MV-4-11 (cell line): ENCODE data around the gene DIAPH1.

Experiments used
- DNase-seq: peaks from one replicate; lab custom pipeline; 2025; lab: John Stamatoyannopoulos, UW

Gene DIAPH1

DNA sequence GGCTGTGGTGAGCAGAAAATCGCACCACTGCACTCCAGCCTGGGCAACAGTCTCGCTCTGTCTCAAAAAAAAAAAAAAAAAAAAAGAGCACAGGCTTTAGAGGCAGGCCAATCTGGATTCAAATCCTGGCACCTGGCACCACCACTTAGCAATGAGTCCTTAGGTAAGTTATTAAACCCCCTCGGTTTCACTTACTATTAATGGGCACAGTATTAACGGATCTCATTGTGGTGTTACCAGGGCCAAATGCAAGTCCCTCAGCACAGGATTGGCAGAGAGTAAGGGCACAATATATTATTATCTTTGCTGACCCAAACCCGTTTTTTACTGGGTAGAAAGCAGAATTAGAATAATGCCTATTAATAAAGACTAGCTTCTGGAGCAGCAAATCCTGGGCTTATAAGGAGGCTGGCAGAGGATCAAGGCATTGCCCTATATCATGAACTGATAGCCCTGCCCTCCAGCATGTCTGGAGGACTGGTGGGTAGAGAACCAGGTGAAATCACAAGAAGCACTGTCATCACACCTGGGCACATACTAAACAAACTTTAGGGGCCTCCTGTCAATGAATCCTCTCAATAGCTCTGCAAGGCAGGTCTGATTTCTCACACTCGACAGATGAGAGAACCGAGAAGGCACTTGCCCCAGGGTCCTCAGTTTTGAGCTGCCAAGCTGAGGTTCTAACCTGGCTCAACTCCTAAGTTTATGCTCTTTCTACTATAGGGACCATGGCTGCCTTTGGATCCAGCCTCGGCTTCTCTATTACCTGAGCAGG, 112.2 kb downstream of the DIAPH1 start:
- no peak for DNase-seq

DNA sequence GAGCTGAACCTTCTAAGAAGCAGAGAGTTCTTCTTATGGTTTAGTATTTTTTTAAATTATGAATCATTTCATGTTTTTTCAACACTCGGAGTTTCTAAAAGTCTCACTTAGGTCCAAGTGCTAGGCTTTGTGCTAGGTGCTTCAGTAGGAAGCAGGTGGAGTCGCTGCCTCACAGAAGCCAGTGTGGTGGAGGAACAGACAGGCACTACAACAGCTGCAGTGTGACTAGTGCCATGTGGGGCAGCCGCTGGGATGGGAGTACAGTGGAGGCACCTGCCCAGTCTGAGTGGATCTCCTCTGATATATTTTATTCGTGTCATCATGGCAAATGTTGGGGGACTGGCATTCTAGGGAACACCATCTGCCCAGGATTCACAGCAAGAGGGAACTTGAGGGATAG, 114.6 kb downstream of the DIAPH1 start:
- no peak for DNase-seq

DNA sequence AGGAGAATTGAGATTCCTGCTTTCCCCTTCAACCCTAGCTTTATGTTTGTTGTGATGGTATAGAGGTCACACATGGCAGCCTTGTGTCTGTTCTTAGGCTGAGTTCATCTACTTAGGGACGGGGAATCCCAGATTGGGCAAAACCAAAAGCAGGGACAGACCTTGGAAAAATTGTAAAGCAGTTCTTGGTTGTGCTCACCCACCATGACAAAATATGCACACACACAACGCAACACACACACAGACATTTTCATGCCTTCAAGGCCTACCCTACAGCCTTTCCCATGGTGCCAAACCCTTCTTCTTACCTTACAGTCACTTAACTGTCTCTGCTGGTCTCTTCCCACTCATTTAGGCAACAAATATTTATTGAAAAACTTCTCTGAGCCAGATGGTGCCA, 115.1 kb downstream of the DIAPH1 start:
- DNase-seq = no peak

DNA sequence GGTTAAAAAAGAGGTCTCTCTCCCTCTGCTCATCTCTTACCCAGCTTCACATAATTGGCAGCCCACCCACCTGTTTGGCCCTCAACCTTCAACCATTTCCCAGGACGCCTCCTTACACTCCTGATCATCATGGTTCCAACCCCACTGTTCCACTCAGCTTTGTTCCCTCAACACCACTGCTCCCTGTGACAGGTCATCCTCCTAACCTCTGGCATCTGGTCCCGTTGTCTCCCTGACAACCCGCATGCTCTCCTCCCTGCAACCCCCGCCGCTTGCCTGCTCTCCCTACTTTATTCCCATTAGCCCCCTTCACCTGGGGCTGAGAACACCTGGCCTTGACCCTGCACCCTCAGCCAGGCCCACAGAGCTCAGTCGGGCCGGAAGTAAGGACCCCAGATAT, 117.0 kb downstream of the DIAPH1 start:
- DNase-seq = no peak

DNA sequence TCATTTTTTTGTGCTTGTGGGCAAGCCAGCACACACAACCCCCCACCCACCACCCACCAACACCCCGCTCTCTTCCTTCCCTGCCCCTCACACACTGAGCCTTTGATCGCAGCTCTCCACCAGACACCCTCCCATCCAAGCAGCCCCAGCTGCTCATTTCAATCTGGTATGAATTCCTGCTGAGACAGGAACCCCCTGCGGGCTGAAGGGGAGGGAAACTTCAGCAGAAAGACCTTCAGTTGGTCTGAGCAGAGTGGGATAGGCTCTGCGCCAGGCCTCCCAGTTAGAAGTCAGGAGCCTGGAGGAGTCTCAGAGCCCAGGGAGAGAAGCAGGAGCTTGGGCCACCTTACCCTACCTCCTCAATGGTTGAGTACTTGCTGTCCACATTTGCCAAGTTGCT, 122.8 kb downstream of the DIAPH1 start:
- DNase-seq = no peak

DNA sequence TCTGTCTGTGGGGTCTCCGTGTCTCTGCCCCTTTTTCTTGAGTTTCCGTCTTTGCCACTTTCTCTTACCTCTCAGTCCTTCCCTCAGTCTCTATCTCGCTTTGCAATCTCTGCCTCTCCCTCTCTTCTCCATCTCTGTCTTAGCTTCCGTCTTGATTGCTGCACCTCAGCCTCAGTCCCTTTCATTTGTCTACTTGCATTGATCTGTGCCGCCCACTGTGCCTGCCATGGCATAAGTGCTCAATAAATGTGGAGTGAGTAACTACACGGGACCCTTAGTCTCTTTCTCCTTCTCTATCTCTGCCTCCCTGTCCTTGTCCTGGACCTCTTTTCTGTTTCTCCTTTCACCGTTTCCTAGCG, 123.4 kb downstream of the DIAPH1 start:
- DNase-seq = no peak

DNA sequence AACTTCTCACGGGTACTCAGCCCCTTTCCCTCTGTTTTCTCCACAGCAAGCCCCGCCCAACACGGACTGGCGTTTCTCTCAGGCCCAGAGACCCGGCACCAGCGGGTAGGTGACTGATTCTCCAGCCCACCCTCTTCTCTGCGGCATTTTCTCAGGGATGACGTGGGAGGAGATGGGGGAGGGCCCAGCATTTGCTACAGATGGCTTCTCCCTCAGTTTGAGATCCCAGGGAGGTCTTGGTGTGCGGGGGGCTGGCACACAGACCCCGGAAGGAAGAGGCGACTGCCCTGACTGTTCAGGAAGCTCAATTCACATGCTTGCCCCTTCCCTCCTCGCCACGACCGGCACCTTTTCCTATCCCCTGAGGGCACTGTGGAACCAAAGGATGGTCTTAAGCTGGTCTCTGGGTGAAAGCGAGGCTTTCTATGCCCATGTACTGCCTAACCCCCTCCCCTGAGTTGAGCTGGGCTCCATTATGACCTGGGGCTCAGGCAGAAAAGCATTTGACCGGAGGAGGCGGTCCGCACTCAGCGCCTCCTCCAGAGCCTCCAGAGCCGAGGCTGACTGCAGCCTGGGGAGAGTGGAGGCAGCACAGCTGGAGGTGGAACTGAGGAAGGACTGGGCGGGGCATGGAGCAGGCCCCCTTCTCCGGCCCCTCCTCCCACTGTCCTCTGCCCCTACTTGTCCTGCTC, 123.9 kb downstream of the DIAPH1 start:
- no peak for DNase-seq

DNA sequence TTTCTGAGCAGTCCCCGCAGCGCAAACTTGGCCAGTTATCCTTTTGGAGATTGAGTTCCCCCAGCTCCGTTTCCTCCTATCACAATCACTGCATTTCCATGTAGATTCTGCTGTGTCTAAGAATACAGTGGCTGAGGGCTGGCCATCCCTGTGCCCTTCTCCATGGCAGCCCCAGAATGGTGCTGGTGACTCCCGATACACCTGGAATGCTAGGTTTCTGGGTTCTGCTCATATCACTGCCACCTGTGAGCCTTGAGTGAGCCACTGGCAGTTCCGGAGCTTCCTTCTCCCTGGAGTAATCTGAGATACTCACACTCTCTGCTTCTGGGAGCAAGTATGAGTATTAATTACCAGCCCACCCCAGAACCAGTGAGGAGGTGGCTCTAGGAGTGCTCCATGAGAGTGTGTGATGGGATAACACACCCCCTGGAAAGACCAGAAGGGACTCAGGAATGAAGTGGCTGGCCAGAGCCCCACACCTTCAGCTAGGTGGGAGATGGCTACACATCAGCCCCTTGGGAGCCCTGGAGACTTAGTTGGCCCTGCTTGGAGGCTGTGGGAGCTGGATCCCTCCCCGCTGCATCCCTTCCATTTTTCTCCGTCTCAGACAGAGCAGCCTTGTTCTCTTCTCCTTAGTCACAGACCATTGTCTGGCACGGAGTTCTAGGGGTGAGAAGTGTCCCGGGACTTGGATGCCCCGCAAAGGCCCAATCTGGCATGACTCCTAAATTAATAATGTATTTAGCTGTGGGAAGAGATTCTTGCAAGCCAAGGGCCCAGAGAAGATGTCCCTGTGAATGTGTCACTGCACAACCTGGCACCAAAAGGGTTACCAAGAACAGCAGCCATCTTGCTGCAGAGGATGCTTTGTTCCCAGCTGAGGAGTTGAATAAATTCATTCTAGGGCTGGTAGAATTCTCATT, 125.0 kb downstream of the DIAPH1 start:
- DNase-seq = no peak

DNA sequence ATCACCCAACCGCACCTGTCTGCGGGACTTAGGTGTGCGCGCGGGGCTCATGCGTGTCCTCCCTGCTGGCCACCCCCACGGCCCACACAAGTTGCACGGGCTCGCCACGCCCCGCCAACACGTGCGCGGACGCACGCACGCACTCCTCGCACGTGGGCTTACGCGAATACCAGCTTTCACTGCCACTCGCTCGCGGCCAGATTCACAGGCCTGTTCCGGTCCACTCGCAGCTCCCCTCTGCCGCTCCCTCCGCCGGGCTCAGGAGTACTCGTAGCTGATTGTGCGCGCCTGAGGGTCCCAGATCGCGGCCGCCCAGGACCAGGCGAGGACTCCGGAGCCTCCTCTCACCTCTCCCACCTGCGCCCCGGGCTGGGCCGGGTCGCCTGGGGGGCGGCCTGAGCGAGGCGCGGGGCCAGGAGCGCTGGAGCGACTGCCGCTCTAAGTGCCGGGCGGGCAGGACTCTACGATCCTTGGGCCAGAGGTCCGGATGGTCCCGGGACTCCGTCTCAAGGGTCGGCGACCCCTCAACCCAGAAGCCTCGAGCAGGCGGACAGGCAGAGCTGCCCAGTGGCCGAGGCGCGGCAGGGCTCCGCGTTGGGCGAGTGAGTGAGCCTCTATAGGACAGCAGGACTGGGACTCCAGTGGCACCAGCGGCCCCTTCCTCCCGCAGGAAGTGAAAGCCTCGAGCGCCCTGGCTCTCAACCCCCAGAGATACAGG, 126.5 kb downstream of the DIAPH1 start:
- DNase-seq = no peak

DNA sequence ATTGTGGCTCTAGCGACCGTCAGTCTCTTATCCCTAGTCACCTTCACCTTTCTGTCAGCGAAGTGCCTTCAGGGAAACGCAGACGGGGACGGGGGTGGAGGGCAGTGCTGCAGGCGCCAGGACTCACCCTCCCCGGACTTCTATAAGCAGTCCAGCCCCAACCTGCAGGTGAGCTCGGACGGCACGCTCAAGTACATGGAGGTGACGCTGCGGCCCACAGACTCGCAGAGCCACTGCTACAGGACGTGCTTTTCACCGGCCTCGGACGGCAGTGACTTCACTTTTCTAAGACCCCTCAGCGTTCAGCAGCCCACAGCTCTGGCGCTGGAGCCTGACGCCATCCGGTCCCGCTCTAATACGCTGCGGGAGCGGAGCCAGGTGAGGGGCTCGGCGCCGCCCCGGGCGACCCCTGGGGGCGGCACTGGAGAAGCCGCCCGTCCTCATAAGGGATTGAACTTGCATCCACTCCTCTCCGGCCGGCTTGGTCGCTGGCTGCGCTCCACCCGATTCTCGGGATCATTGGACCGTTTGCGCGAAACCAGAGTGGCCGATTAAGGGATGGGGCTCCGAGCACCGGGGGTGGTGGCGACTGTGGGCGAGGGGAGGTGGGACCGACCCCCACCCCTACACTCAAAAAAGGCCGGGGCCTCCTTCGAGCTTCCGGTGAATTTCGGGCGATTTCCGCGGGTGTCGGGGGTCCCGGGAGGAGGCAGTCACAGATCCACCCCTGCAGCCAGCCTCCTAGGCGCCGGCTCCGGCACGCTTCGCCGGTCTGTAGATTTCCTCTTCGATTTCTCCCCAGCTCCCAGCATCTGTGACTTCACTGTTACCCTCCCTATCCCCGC, 127.3 kb downstream of the DIAPH1 start:
- DNase-seq = no peak

DNA sequence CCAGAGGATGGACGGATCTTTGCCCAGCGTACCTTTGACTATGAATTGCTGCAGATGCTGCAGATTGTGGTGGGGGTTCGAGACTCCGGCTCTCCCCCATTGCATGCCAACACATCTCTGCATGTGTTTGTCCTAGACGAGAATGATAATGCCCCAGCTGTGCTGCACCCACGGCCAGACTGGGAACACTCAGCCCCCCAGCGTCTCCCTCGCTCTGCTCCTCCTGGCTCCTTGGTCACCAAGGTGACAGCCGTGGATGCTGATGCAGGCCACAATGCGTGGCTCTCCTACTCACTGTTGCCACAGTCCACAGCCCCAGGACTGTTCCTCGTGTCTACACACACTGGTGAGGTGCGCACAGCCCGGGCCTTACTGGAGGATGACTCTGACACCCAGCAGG, 128.0 kb downstream of the DIAPH1 start:
- DNase-seq = no peak

DNA sequence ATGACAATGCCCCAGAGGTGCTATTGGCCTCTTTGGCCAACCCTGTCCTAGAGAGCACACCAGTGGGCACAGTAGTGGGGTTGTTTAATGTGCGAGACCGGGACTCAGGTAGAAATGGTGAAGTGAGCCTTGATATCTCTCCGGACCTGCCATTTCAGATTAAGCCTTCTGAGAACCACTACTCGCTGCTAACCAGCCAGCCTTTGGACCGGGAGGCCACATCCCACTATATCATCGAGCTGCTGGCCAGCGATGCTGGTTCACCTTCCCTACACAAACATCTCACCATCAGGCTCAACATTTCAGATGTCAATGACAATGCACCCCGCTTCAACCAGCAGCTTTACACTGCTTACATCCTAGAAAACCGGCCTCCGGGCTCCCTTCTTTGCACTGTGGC, 128.5 kb downstream of the DIAPH1 start:
- DNase-seq = no peak

DNA sequence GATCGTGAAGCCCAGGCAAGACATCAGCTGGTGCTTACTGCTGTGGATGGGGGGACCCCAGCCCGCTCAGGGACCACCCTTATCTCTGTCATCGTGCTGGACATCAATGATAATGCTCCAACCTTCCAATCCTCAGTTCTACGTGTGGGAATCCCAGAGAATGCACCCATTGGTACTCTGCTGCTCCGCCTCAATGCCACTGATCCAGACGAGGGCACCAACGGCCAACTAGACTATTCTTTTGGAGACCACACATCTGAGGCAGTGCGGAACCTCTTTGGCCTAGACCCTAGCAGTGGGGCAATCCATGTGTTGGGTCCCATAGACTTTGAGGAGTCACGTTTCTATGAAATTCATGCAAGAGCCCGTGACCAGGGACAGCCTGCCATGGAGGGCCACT, 129.0 kb downstream of the DIAPH1 start:
- no peak for DNase-seq

DNA sequence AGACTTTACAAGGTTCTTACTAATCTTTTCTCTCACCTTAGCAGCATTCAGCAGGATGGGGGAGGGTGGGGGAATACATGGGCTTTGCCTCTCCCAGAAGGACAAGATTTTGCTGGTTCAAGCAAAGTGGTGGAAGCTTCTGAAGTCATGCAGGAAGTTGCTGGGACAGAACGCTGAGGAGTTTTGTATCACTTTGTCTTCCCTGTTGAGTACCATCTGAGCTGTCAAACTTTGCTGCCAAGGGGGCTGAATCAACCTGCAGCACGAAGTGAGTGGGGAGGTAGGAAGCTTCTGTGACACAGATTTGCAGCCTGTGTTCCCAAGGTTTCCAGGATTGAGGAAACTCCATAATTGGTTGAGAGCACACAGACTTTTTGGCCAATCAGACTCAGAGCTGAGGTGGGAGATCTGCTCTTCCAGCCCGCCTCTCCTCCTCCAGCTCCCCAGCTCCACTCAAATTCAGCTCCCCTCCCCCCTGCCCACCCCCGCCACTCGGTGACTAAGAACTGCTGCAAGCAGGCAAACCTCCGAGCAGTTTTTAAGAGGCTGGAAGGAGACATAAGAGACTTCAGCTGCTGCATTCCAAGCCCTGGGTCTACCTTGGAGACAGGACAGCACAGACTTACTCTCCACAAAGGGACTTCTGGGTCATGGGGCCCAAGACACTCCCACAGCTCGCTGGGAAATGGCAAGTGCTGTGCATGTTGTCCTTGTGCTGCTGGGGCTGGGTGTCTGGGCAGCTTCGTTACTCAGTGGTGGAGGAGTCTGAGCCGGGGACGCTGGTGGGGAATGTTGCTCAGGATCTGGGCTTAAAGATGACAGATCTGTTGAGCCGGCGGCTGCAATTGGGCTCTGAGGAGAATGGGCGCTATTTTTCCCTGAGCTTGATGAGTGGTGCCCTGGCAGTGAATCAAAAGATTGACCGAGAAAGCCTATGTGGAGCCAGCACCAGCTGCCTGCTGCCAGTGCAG, 129.9 kb downstream of the DIAPH1 start, which contains the start of gene PCDHGC5:
TSS of gene PCDHGC5 (plus strand) at position 491 of the 971 bp plus-strand sequence. CDS start at position 651, 160 bp downstream.
- no peak for DNase-seq

DNA sequence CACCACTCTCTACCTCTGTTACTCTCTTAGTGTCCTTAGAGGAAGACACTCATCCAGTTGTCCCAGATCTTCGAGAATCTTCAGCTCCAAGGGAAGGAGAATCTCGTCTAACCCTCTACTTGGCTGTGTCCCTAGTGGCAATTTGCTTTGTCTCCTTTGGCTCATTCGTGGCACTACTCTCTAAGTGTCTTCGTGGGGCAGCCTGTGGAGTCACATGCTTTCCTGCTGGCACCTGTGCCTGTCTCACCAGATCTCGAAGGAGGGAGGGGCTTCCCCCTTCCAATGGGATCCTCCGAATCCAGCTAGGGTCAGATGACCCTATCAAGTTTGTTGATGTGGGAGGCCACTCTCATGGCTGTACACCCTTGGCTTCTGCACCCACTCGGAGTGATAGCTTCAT, 131.7 kb downstream of the DIAPH1 start:
- DNase-seq = no peak

DNA sequence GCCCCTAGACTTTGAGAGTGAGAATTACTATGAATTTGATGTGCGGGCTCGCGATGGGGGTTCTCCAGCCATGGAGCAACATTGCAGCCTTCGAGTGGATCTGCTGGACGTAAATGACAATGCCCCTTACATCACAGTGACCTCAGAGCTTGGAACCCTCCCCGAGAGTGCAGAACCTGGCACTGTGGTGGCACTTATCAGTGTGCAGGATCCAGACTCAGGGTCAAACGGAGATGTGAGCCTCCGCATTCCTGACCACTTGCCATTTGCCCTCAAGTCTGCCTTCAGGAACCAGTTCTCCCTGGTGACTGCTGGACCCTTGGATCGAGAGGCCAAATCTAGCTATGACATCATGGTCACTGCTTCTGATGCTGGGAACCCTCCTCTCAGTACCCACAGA, 132.7 kb downstream of the DIAPH1 start:
- DNase-seq = no peak

DNA sequence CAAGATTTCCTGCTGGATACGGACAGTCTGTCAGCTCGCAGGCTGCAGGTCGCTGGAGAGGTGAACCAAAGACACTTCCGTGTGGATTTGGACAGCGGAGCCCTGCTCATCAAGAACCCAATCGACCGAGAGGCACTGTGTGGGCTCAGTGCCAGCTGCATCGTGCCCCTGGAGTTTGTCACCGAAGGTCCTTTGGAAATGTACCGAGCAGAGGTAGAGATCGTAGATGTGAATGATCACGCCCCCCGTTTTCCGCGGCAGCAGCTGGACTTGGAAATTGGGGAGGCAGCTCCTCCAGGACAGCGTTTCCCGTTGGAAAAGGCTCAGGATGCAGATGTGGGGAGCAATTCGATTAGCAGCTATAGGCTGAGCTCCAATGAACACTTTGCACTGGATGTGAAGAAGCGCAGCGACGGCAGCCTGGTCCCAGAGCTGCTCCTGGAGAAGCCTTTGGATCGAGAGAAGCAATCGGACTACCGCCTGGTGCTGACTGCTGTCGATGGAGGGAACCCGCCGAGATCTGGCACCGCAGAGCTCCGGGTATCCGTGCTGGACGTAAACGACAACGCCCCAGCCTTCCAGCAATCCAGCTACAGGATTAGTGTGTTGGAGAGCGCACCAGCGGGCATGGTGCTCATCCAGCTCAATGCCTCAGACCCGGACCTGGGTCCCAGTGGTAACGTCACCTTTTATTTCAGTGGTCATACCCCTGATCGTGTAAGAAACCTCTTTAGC, 133.3 kb downstream of the DIAPH1 start:
- no peak for DNase-seq

DNA sequence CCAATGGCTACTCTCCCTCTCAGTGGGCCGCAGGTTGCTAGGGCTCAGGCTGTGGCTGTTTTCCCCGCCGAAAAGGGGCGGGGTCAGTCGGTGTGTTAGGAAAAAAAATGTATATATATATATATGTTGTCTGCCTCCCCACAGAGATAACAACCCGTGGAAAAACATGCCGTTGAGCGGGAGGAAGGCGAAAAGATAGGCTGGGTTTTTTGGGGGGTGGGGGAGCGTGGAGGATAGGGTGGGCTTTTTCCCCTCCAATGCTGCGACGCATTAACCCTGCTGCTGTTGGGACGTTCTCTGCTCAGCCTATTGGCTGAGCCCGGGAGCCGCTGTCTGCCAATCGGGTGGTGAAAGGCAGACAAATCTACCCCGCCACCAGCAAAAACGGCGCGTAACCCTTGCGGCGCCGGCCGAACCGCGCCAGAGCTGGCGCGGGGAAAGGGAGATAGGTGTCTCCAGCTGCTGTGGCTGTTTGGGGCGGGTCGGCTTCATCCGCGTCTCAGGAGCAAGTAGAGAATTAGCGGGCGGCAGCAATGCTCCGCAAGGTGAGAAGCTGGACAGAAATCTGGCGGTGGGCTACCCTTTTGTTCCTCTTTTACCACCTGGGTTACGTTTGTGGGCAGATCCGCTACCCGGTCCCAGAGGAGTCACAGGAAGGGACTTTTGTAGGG, 134.0 kb downstream of the DIAPH1 start, which contains the start of gene PCDHGC4:
TSS of gene PCDHGC4 (plus strand) at position 390 of the 671 bp plus-strand sequence. CDS start at position 534, 144 bp downstream.
- DNase-seq = no peak

DNA sequence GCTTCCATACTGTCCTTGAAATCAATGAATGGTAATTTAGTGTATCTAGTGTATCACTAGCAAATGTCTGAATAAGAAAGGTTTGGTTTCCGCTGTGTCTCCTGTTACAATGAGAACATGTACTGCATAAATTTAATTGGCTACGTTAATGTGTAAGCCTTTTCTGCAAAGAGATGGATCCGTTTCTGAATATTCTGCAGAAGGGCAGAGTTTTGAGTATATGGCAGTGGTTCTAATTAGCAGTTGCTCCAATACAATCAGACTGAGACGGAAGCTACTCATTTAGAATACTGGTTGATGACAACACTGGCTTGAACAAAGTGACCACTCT, 134.5 kb downstream of the DIAPH1 start:
- DNase-seq = no peak
